Mesenteric fat pad (tissue), 1 donor: Measurements from ENCODE around the gene TNP1. TPM values are rescaled to one million over a fixed set of nuclear protein-coding genes. Genes with fewer than 3 reads are reported as not detected.

Experiments
- DNase-seq: peaks from one replicate; pipeline ENCODE4 v3.0.0-alpha.2; 2020; ENCODE audit warnings: low spot score
- total RNA-seq: library from RNA; stranded (reverse); fragmentation: NEBNext Ultra II Directional; extraction: Animal tissue kit (Norgen Biotek cat#: 25700); gene quantifications from one replicate; pipeline ENCODE4 v1.2.1, GENCODE V29; 2021
- donor health status: DM: yes; HTN: yes; CAD: no.

Gene TNP1
- total RNA-seq, 1 donor from 2014 or later, result not detected

- no peak for DNase-seq
Observed at GRCh38 chr2:216842636-216843035, 17.2 kb downstream of the TNP1 start.

- no peak for DNase-seq
Observed at GRCh38 chr2:216839688-216840087, 20.2 kb downstream of the TNP1 start.

GRCh38 chr2:216838151-216838550, 21.7 kb downstream of the TNP1 start:
- DNase-seq, result no peak

DNA sequence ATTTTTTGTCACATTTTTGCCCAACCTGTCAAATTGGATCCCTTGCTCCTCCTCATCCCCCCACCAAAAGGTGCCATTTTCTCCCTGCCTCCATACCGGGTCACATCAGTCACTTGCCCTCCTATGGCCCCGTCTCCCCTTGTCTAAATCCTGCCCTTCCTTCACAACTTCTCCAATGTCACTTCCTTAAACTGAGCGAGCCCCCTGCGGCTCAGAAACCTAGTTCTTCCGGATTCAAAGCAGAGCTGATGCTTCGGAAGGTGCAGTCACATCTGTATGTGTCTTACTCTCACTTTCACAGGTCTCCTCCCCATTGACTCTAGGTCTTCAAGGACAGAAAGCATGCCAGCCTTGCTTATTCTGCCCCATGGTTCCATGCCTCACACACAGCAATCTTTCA, 22.1 kb downstream of the TNP1 start:
- no peak for DNase-seq

- DNase-seq, result no peak
Observed at GRCh38 chr2:216833061-216833460, 26.8 kb downstream of the TNP1 start.

DNA sequence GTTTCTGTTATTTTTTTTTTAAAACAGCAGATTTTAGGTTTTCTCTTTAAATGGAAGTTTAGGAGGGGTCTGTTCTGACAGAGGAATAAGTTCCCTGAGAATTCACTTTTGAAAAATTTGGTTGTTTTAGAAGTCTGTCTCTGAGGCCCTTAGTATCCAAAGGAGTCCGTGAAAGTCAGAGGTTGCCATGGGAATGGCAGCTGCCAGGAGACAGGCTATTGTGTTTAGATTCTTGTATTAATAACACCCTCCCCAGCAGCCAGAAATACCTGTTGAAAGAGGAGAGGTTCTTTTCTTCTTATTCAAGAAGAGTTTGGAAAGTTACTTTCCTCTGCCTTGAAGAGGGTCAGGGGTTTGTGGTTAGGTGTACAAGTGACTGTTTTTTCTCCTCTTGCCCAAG, 29.5 kb downstream of the TNP1 start:
- DNase-seq, result no peak

- no peak for DNase-seq
Observed at GRCh38 chr2:216829533-216829932, 30.3 kb downstream of the TNP1 start.

GRCh38 chr2:216827073-216827720, 32.7 kb downstream of the TNP1 start:
- no peak for DNase-seq

GRCh38 chr2:216822470-216822869, 37.4 kb downstream of the TNP1 start:
- no peak for DNase-seq

DNA sequence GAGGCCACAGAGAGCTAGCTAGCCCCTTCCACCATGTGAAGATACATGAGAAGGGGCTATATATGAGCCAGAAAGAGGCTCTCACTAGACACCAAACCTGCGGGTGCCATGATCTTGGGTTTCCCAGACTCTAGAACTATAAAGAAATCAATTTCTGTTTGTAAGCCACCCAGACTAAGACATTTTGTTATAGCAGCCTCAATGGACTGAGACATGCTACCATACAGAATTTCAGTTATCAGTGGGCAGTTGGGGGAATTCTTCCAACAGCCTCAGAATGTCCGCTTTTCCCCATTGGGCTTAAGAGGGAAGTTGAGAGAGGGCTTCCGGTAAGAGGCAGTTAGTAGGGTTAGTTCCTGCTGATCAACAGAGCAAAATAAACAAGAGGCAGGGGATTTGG, 39.2 kb downstream of the TNP1 start:
- DNase-seq, result no peak

GRCh38 chr2:216819766-216820165, 40.1 kb downstream of the TNP1 start:
- no peak for DNase-seq

DNA sequence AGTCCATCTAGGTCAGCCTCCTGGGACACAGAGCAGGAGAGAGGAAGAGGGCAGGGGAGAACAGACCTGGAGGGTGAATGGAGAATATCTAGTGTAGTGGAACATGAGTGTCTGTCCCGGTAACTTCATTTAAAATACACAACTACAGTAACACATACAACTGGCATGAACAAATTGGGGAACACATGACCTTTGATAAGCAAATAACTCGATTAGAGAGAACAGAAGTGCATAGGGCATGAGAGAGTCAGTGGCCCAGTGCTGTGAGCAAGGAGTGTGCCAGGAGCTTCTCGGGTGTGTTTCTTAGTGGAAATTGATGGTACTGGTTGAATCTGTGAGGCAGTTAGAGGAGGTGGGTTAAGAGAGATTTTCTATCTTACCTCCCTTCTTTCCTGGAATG, 40.8 kb downstream of the TNP1 start:
- no peak for DNase-seq

DNA sequence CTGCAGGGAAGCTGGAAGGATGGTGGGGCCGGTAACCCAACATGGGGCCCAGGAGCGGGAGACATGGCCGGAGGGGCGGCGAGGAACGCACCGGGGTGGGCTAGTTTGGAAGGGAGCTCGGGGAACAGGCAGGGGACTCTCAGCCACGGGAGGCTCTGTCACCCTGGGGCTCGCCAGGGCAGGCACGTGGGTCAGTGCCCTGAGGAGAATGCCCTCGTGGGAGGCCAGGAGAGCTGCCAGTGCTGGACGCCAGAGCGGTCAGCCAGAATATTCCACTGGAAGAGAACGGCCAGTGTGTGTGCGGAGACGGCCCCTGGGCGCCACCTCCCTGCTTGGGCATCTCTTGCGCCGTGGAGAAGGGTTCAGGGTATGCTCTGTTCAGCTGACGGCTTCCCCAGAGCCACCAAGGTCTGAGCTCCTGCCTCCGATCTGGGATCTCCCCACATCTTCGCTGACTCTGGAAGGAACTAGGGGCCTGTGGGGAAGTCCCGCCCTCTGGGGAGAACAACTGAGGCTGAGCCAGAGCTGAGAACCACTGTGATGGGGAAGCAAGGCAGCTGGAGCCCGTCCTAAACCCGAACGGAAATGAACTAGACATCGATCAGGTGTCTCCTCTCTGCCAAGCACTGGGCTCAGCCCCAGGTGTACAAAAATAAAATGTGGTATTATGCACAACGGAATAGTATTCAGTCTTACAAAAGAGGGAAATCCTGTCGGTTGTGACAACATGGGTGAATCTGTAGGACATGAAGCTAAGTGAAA, 49.3 kb downstream of the TNP1 start:
- no peak for DNase-seq

Other genes starting within 250 kb of the TNP1 start
- 59.9 TPM for gene IGFBP2, start 226.6 kb downstream of the TNP1 start, total RNA-seq
- gene IGFBP5, start 164.5 kb downstream of the TNP1 start, total RNA-seq, result 497 TPM